H1 (cell line): ENCODE measurements around the gene ARMH3. TPM values are rescaled to one million over a fixed set of nuclear protein-coding genes. Genes with fewer than 3 reads are reported as not detected.

Experiments
- CTCF ChIA-PET: fragments of 300-600 bp; sonication (Branson Sonifier 250); formaldehyde crosslinking; loops from one replicate; lab custom pipeline; 2021; ENCODE audit not compliant: partially characterized antibody; lab: Charles Lee
- POLR2A ChIA-PET: fragments of 300-600 bp; sonication (Branson Sonifier 250); formaldehyde crosslinking; loops from one replicate; lab custom pipeline; 2021; ENCODE audit warnings: inconsistent platforms; ENCODE audit not compliant: partially characterized antibody; lab: Charles Lee
- DNase-seq, 2 experiments: peaks; one replicate each; pipeline versions ENCODE4 v3.0.0 to v3.0.0-alpha.2; 2010 to 2022; ENCODE audit warnings: low spot score in 2 of 2, low read depth in 1 of 2, mixed read lengths in 1 of 2
- FAIRE-seq: peaks from 2 replicates; lab custom pipeline; 2011; peaks lifted over from hg19 to GRCh38; lab: Jason Lieb, UNC
- H2AFZ ChIP-seq: 2 replicates; pipeline ENCODE4 v1.8.1; 2012; ENCODE audit warnings: low read length, inconsistent platforms
- H2AK5ac ChIP-seq: 2 replicates; pipeline ENCODE4 v1.6.1; 2013; ENCODE audit warnings: low read depth, low read length
- H2BK120ac ChIP-seq: replicated peaks from 2 replicates; pipeline ENCODE3; 2013; ENCODE audit warnings: low read depth, low read length, inconsistent platforms
- H2BK12ac ChIP-seq: 2 replicates; pipeline ENCODE4 v1.6.1; 2013; ENCODE audit warnings: low read depth, low read length
- H2BK15ac ChIP-seq: 2 replicates; pipeline ENCODE4 v1.6.1; 2013; ENCODE audit warnings: low read length
- H2BK20ac ChIP-seq: 2 replicates; pipeline ENCODE4 v1.6.1; 2013; ENCODE audit warnings: low read length
- H2BK5ac ChIP-seq: 2 replicates; pipeline ENCODE4 v1.6.1; 2013; ENCODE audit warnings: low read depth, low read length
- H3K14ac ChIP-seq: 2 replicates; pipeline ENCODE4 v1.6.1; 2013; ENCODE audit warnings: inconsistent platforms; ENCODE audit not compliant: insufficient read length
- H3K18ac ChIP-seq: 2 replicates; pipeline ENCODE4 v1.6.1; 2013; ENCODE audit warnings: low read length; ENCODE audit errors: extremely low read depth
- H3K23ac ChIP-seq: 2 replicates; pipeline ENCODE4 v1.6.1; 2013; ENCODE audit warnings: inconsistent platforms; ENCODE audit not compliant: insufficient read length
- H3K23me2 ChIP-seq: 2 replicates; pipeline ENCODE4 v1.6.1; 2013; ENCODE audit warnings: low read depth, low read length
- H3K27ac ChIP-seq: 2 replicates; pipeline ENCODE4 v1.6.1; 2011; ENCODE audit warnings: low read depth, low read length, inconsistent platforms
- H3K27me3 ChIP-seq, 4 experiments: replicated peaks in 1 of 4; 1 replicate in 1 of 4; 2 replicates in 3 of 4; pipeline versions ENCODE4 v1.6.1 to v1.8.1; 2011 to 2013; ENCODE audit warnings: low read length in 3 of 4, mild to moderate bottlenecking in 3 of 4, inconsistent platforms in 2 of 4, mixed read lengths in 2 of 4, moderate library complexity in 1 of 4; ENCODE audit not compliant: control insufficient read depth in 3 of 4, insufficient read depth in 3 of 4; ENCODE audit errors: extremely low read depth in 1 of 4
- H3K36me3 ChIP-seq, 4 experiments: 2 replicates each; pipeline versions ENCODE4 v1.6.1 to v1.8.1; 2011 to 2013; ENCODE audit warnings: mild to moderate bottlenecking in 4 of 4, low read length in 3 of 4, moderate library complexity in 2 of 4, control low read depth in 1 of 4, inconsistent platforms in 1 of 4; ENCODE audit not compliant: insufficient read depth in 4 of 4, control insufficient read depth in 2 of 4
- H3K4ac ChIP-seq: replicated peaks from 2 replicates; pipeline ENCODE3; 2013; ENCODE audit warnings: low read length, low read depth, mixed read lengths, inconsistent platforms; ENCODE audit not compliant: insufficient read length
- H3K4me1 ChIP-seq, 4 experiments: replicated peaks in 1 of 4; 1 replicate in 1 of 4; 2 replicates in 3 of 4; pipeline versions ENCODE4 v1.6.1 to v1.8.1; 2011 to 2013; ENCODE audit warnings: low read length in 3 of 4, inconsistent platforms in 2 of 4, mixed read lengths in 1 of 4; ENCODE audit not compliant: insufficient read depth in 4 of 4, control insufficient read depth in 3 of 4
- H3K4me2 ChIP-seq, 2 experiments: 2 replicates each; pipeline versions ENCODE4 v1.6.1 to v1.8.1; 2011 to 2013; ENCODE audit warnings: low read depth in 2 of 2, low read length in 2 of 2, control low read depth in 1 of 2, inconsistent platforms in 1 of 2, mild to moderate bottlenecking in 1 of 2; ENCODE audit not compliant: insufficient read depth in 1 of 2
- H3K4me3 ChIP-seq, 4 experiments: fragments of 200-600, 300-600 bp in 1 of 4; sonication (generic), shearing (Covaris generic), sonication (Bioruptor Twin) in 1 of 4; 2 replicates each; pipeline versions ENCODE4 v1.5.1 to v1.8.1; 2011 to 2016; ENCODE audit warnings: low read length in 4 of 4, low read depth in 3 of 4, control low read depth in 2 of 4, inconsistent platforms in 2 of 4, mild to moderate bottlenecking in 2 of 4, mixed read lengths in 1 of 4, moderate library complexity in 1 of 4; ENCODE audit not compliant: insufficient read depth in 2 of 4; ENCODE audit errors: extremely low read depth in 1 of 4
- H3K56ac ChIP-seq: replicated peaks from 2 replicates; pipeline ENCODE3; 2013; ENCODE audit warnings: low read depth, mild to moderate bottlenecking, mixed read lengths, low read length, inconsistent platforms; ENCODE audit not compliant: insufficient read length
- H3K79me1 ChIP-seq: 2 replicates; pipeline ENCODE4 v1.6.1; 2013; ENCODE audit warnings: low read depth, low read length, control low read depth
- H3K79me2 ChIP-seq, 2 experiments: 2 replicates each; pipeline versions ENCODE4 v1.6.1 to v1.8.1; 2012 to 2013; ENCODE audit warnings: low read length in 2 of 2, mild to moderate bottlenecking in 2 of 2, inconsistent platforms in 1 of 2; ENCODE audit not compliant: insufficient read depth in 2 of 2, control insufficient read depth in 1 of 2
- H3K9ac ChIP-seq, 4 experiments: replicated peaks in 1 of 4; 1 replicate in 1 of 4; 2 replicates in 3 of 4; pipeline versions ENCODE4 v1.6.1 to v1.8.1; 2011 to 2013; ENCODE audit warnings: low read depth in 3 of 4, low read length in 3 of 4, control low read depth in 2 of 4, mild to moderate bottlenecking in 2 of 4, moderate library complexity in 2 of 4, inconsistent platforms in 1 of 4; ENCODE audit errors: extremely low read depth in 1 of 4
- H3K9me3 ChIP-seq, 2 experiments: 2 replicates each; pipeline versions ENCODE4 v1.6.1 to v1.8.1; 2012 to 2013; ENCODE audit warnings: mild to moderate bottlenecking in 2 of 2, moderate library complexity in 2 of 2, control low read depth in 1 of 2, inconsistent platforms in 1 of 2, low read depth in 1 of 2, low read length in 1 of 2, mixed read lengths in 1 of 2; ENCODE audit not compliant: insufficient read depth in 2 of 2
- H4K20me1 ChIP-seq, 2 experiments: replicated peaks in 1 of 2; 2 replicates each; pipeline versions ENCODE3 to v1.8.1; 2011 to 2013; ENCODE audit warnings: inconsistent platforms in 2 of 2, low read length in 2 of 2, mild to moderate bottlenecking in 1 of 2; ENCODE audit not compliant: insufficient read depth in 2 of 2, control insufficient read depth in 1 of 2
- H4K5ac ChIP-seq: 2 replicates; pipeline ENCODE4 v1.6.1; 2013; ENCODE audit warnings: low read length, low read depth, mixed read lengths, inconsistent platforms; ENCODE audit not compliant: insufficient read length
- H4K8ac ChIP-seq: 2 replicates; pipeline ENCODE4 v1.8.0; 2013; ENCODE audit warnings: mild to moderate bottlenecking, moderate library complexity, low read length, inconsistent platforms; ENCODE audit not compliant: insufficient read depth; ENCODE audit errors: extremely low read depth
- H4K91ac ChIP-seq: replicated peaks from 2 replicates; pipeline ENCODE3; 2013; ENCODE audit warnings: low read length, mixed read lengths, inconsistent platforms; ENCODE audit not compliant: insufficient read length
- WGBS, 2 experiments: shearing (Covaris generic) in 1 of 2; methylation state at CpG; one replicate each; pipeline versions ENCODE4 v1.1.6 to v1.1.7; 2013 to 2015; ENCODE audit warnings: low lambda C conversion rate in 2 of 2, mixed read lengths in 2 of 2, inconsistent platforms in 1 of 2, low coverage in 1 of 2, missing lambda C conversion rate in 1 of 2; ENCODE audit not compliant: insufficient replicate concordance in 2 of 2, insufficient coverage in 1 of 2, insufficient read length in 1 of 2; ENCODE audit errors: extremely low coverage in 1 of 2, missing lambda C conversion rate in 1 of 2; 5-methylcytosine and 5-hydroxymethylcytosine counted together
- polyA plus RNA-seq, 7 experiments: library from polyadenylated mRNA; depleted of rRNA in 3 of 7; stranded (reverse) in 5 of 7; unstranded in 2 of 7; fragments of >200 nt in 5 of 7; fragments of 200-250 nt in 2 of 7; gene quantifications; 1 replicate in 5 of 7; 2 replicates in 1 of 7; 4 replicates in 1 of 7; pipeline versions ENCODE4 v1.2.1 to v1.2.3, GENCODE V29; 2011 to 2013; ENCODE audit warnings: missing spikeins in 2 of 7, mixed read lengths in 2 of 7
- total RNA-seq: library from RNA; stranded (reverse); fragmentation: NEBNext Ultra II Directional; extraction: Animal tissue kit (Norgen Biotek cat#: 25700); gene quantifications from 2 replicates; pipeline ENCODE4 v1.2.1, GENCODE V29; 2021

The ARMH3 gene
- total and polyA plus RNA-seq, 2 of the 8 experiments (the other 6 are each of a cell fraction or from before 2014, with no cell fraction given), result 11.6 to 18.3 TPM

DNA sequence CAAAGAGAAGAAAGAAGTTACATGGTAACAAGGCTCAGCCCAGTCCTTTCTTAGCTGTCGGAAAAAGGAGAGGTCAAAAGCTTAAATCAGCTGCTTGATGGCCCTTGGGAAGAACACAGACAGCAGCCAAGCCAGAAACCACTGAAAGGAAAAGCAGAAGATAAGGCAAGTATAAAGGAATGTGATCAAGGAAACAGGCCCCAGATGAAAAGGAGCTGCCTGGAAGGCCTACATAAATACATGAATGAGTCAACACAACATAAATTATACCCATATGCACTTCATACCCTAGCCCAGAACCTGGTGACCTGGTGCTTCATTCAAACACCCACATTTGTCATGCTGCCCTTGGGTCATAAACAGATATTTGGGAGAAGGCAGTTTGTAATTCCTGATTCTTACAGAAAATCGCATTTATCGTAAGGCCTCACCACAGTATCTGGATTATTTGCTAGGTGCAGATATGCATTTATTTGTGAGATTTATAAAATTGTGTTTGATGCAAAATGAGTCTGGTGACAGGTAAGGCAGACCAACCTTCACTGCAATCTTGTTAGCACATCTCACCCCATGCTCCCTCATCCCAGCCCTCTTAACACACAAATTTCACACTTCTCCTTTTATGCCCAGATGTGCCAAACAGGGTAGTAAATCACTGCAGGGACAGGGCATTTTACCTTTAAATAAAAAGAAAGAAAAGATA lies 117.5 kb downstream of the ARMH3 start:
- H3K14ac ChIP-seq, result no peak overlapping the region
- H4K20me1 ChIP-seq, result no peaks in the 10 kb centered on the region
- peaks cover 0 to 3% (median 0%) of the 10 kb centered on the region in 4 experiments; a peak in 2 of 7 replicates for H3K4me1 ChIP-seq
- WGBS, 2 experiments, result 98% methylated on average over 3 of the region's 3 CpGs; no CpG with 5 or more reads in 1 of the 2 experiments
- FAIRE-seq (no peak), DNase-seq (no peak)
- H2BK20ac ChIP-seq, result no peak overlapping the region
- no peak overlapping the region for H2BK5ac ChIP-seq
- no peak overlapping the region for H4K5ac ChIP-seq
- H4K91ac ChIP-seq, result no peak overlapping the region
- no peak overlapping the region for H3K56ac ChIP-seq
- H3K79me2 ChIP-seq, result no peaks in the 10 kb centered on the region
- no peak overlapping the region for H4K8ac ChIP-seq
- no peak overlapping the region for H3K9ac ChIP-seq
- ChIA-PET CTCF (interaction anchor here (0.8 to 1.6 kb wide), 7 partner anchors 10 to 71 kb away, joined by 3 to 4 read pairs (median 3); no protein-coding TSS in a partner anchor), POLR2A (no interaction called here)
- H3K4me3 ChIP-seq, result no peak overlapping the region
- H3K27ac ChIP-seq, result no peak overlapping the region
- H2AFZ ChIP-seq, result no peak overlapping the region
- H3K27me3 ChIP-seq, result no peaks in the 10 kb centered on the region
- H2AK5ac ChIP-seq, result no peak overlapping the region
- H3K79me1 ChIP-seq, result no peaks in the 10 kb centered on the region
- no peak overlapping the region for H2BK15ac ChIP-seq
- no peak overlapping the region for H3K4me2 ChIP-seq
- no peak overlapping the region for H3K18ac ChIP-seq
- H3K36me3 ChIP-seq, result no peaks in the 10 kb centered on the region
- H3K9me3 ChIP-seq, result no peaks in the 10 kb centered on the region
- H2BK12ac ChIP-seq, result no peak overlapping the region
- H3K4ac ChIP-seq, result no peak overlapping the region
- no peak overlapping the region for H3K23ac ChIP-seq
- no peak overlapping the region for H2BK120ac ChIP-seq
- H3K23me2 ChIP-seq, result no peaks in the 10 kb centered on the region
